ENCODE measurements around the gene FTMT.
A peak's percentile ranks its signal among the peaks of the same experiment; 100 is the strongest.
"Not testable (repeated sequence)": the region's sequence is repeated elsewhere in the genome, so short reads cannot be mapped to it uniquely, and the experiment has no call there.

FTMT gene

GRCh38 chr5:121851643-121852574, at the start of gene FTMT:
TSS of gene FTMT (plus strand) at chr5:121851882. CDS start at chr5:121851964, 82 bp downstream.
- ATAC-seq = no peak

DNA sequence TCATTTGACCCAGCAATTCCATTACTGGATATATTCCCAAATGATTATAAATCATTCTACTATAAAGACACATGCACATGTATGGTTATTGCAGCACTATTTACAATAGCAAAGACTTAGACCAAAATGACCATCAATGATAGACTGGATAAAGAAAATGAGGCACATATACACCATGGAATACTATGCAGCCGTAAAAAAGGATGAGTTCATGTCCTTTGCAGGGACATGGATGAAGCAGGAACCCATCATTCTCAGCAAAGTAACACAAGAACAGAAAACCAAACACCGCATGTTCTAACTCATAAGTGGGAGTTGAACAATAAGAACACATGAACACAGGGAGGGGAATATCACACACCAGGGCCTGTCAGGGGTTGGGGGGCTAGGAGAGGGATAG, 46.4 kb upstream of the FTMT start:
- not testable (repeated sequence) for ATAC-seq

More at GRCh38 chr5:121851643-121852574, at the start of gene FTMT:
- TF ChIP-seq CSRNP3 (CRISPR knock-in tag; IDR thresholded peaks at IDR 0.05) (no peak), OSR1 (CRISPR knock-in tag; IDR thresholded peaks at IDR 0.05) (no peak), GLIS3 (CRISPR knock-in tag; IDR thresholded peaks at IDR 0.05) (no peak), PPARA (CRISPR knock-in tag; IDR thresholded peaks at IDR 0.05; ENCODE audit: borderline replicate concordance) (no peak), ZC3H10 (CRISPR knock-in tag; IDR thresholded peaks at IDR 0.05) (no peak), RARB (CRISPR knock-in tag; IDR thresholded peaks at IDR 0.05) (no peak), CSDC2 (CRISPR knock-in tag; IDR thresholded peaks at IDR 0.05) (no peak), PATZ1 (CRISPR knock-in tag; IDR thresholded peaks at IDR 0.05; ENCODE audit: borderline replicate concordance) (no peak), ZNF8 (CRISPR knock-in tag; IDR thresholded peaks at IDR 0.05) (no peak), ZNF70 (CRISPR knock-in tag; IDR thresholded peaks at IDR 0.05) (no peak), CREB5 (CRISPR knock-in tag; IDR thresholded peaks at IDR 0.05; ENCODE audit: low read depth) (no peak)
- TF ChIP-seq, protein P1, sequence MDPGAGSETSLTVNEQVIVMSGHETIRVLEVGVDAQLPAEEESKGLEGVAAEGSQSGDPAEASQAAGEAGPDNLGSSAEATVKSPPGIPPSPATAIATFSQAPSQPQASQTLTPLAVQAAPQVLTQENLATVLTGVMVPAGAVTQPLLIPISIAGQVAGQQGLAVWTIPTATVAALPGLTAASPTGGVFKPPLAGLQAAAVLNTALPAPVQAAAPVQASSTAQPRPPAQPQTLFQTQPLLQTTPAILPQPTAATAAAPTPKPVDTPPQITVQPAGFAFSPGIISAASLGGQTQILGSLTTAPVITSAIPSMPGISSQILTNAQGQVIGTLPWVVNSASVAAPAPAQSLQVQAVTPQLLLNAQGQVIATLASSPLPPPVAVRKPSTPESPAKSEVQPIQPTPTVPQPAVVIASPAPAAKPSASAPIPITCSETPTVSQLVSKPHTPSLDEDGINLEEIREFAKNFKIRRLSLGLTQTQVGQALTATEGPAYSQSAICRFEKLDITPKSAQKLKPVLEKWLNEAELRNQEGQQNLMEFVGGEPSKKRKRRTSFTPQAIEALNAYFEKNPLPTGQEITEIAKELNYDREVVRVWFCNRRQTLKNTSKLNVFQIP (CRISPR knock-in tag; IDR thresholded peaks at IDR 0.05; ENCODE audit: borderline replicate concordance, low read depth) = no peak

DNA sequence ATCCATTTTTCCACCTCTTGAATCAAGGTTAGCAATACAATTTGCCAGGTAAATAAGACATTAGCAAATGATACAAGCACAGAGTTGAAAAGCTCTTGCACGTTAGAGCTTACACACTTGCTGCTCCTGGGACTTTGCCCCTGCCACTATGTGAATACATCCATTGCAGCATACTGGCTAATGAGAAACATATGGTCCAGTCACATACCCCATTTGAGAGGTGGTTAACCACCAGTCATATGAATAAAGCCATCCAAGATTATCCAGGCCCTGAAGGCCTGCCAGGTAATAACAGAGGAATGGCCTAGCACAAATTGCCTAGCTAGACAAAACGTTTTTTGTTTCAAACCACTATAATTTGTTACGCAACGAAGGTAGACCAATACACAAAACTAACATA, 45.8 kb upstream of the FTMT start:
- ATAC-seq = peak; percentile 46
- TF ChIP-seq TCF4 (CRISPR knock-in tag; IDR thresholded peaks at IDR 0.05; ENCODE audit: borderline replicate concordance) (peak; percentile 47; the same call in 1 of the 2 replicates), SNAI2 (CRISPR knock-in tag; IDR thresholded peaks at IDR 0.05) (no peak), CSDC2 (CRISPR knock-in tag; IDR thresholded peaks at IDR 0.05) (no peak)

DNA sequence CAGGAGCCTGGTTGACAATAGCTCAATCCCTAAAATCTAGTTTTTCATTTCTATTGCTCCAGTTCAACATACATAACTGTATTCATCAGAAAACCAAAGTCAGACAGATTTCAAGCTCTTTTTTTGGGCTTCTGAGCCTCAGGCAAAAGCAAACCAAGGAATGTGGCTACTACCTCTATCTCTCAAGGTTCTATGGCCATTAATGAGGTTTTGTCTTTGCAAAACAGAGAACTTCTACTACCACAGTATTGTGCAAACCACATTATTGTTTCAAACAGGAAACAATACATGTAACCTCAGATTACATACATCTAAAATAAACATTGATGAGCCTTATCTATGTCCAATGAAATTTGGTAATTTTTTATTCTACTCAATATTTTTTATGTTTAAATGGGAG, 35.5 kb upstream of the FTMT start:
- ATAC-seq = no peak
- TF ChIP-seq ZNF70 (CRISPR knock-in tag; IDR thresholded peaks at IDR 0.05) = no peak
- no peak for TF ChIP-seq ZC3H10 (CRISPR knock-in tag; IDR thresholded peaks at IDR 0.05)
- TF ChIP-seq CSDC2 (CRISPR knock-in tag; IDR thresholded peaks at IDR 0.05) = no peak
- TF ChIP-seq ARNTL (CRISPR knock-in tag; IDR thresholded peaks at IDR 0.05; ENCODE audit: borderline replicate concordance, low read depth) = no peak
- no peak for TF ChIP-seq ESRRG (CRISPR knock-in tag; IDR thresholded peaks at IDR 0.05)
- TF ChIP-seq TOX (CRISPR knock-in tag; IDR thresholded peaks at IDR 0.05; ENCODE audit: borderline replicate concordance) = no peak
- TF ChIP-seq BACH2 (CRISPR knock-in tag; IDR thresholded peaks at IDR 0.05; ENCODE audit: borderline replicate concordance) = no peak
- TF ChIP-seq, protein P2, sequence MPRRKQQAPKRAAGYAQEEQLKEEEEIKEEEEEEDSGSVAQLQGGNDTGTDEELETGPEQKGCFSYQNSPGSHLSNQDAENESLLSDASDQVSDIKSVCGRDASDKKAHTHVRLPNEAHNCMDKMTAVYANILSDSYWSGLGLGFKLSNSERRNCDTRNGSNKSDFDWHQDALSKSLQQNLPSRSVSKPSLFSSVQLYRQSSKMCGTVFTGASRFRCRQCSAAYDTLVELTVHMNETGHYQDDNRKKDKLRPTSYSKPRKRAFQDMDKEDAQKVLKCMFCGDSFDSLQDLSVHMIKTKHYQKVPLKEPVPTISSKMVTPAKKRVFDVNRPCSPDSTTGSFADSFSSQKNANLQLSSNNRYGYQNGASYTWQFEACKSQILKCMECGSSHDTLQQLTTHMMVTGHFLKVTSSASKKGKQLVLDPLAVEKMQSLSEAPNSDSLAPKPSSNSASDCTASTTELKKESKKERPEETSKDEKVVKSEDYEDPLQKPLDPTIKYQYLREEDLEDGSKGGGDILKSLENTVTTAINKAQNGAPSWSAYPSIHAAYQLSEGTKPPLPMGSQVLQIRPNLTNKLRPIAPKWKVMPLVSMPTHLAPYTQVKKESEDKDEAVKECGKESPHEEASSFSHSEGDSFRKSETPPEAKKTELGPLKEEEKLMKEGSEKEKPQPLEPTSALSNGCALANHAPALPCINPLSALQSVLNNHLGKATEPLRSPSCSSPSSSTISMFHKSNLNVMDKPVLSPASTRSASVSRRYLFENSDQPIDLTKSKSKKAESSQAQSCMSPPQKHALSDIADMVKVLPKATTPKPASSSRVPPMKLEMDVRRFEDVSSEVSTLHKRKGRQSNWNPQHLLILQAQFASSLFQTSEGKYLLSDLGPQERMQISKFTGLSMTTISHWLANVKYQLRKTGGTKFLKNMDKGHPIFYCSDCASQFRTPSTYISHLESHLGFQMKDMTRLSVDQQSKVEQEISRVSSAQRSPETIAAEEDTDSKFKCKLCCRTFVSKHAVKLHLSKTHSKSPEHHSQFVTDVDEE (CRISPR knock-in tag; IDR thresholded peaks at IDR 0.05) = no peak
- TF ChIP-seq GLIS3 (CRISPR knock-in tag; IDR thresholded peaks at IDR 0.05) = no peak
- TF ChIP-seq TCF4 (CRISPR knock-in tag; IDR thresholded peaks at IDR 0.05; ENCODE audit: borderline replicate concordance) = no peak
- no peak for TF ChIP-seq ZFP3 (CRISPR knock-in tag; IDR thresholded peaks at IDR 0.05)
- no peak for TF ChIP-seq SNAI2 (CRISPR knock-in tag; IDR thresholded peaks at IDR 0.05)
- no peak for TF ChIP-seq OSR1 (CRISPR knock-in tag; IDR thresholded peaks at IDR 0.05)
- no peak for TF ChIP-seq CSRNP3 (CRISPR knock-in tag; IDR thresholded peaks at IDR 0.05)
